ENCODE results near the gene ATXN7L2. TPM values are rescaled to one million over a fixed set of nuclear protein-coding genes. Genes with fewer than 3 reads are reported as not detected.

ATXN7L2 gene
- polyA plus RNA-seq, 1 donor from 2014 or later = 16.9 TPM

GRCh38 chr1:109478806-109479205 is 4.9 kb upstream of the ATXN7L2 start:
- Histone ChIP-seq H3K4me2 (ENCODE audit: low read length) (no peak overlapping the region), H3K36me3 (ENCODE audit: insufficient read depth, low read length) (no peaks in the 10 kb centered on the region), H3K27ac (ENCODE audit: low read length) (no peak overlapping the region), H3K9me2 (ENCODE audit: insufficient read depth, low read length) (no peaks in the 10 kb centered on the region), H4K20me1 (ENCODE audit: insufficient read depth) (no peaks in the 10 kb centered on the region), H3K27me3 (ENCODE audit: insufficient read depth, low read depth, low read length) (peaks cover 8% of the 10 kb centered on the region), H3K9ac (ENCODE audit: low read length) (no peak overlapping the region), H3F3A (ENCODE audit: insufficient read depth, low read length, poor library complexity, severe bottlenecking) (no peaks in the 10 kb centered on the region), H3K9me3 (ENCODE audit: low read length) (no peaks in the 10 kb centered on the region), H3K79me2 (replicated peaks; ENCODE audit: insufficient read depth, low read length) (no peaks in the 10 kb centered on the region), H2AFZ (ENCODE audit: low read depth, low read length) (no peak overlapping the region), H3K4me3 (ENCODE audit: low read length) (no peak overlapping the region)
- TF ChIP-seq EP300 (conservative IDR thresholded peaks at IDR 0.05; ENCODE audit: poor library complexity, severe bottlenecking) = no peak
- no peak for TF ChIP-seq MXI1 (conservative IDR thresholded peaks at IDR 0.05; ENCODE audit: poor library complexity, severe bottlenecking)
- no peak for TF ChIP-seq TAF1 (IDR thresholded peaks at IDR 0.05; ENCODE audit: low read depth)
- no peak for TF ChIP-seq CTCF (IDR thresholded peaks at IDR 0.05; ENCODE audit: poor library complexity, severe bottlenecking)
- TF ChIP-seq POLR2AphosphoS5 (IDR thresholded peaks at IDR 0.05) = no peak
- TF ChIP-seq EZH2 (IDR thresholded peaks at IDR 0.05; ENCODE audit: borderline replicate concordance, insufficient read depth, low read length, poor library complexity, severe bottlenecking) = no peak
- no peak for TF ChIP-seq RAD21 (conservative IDR thresholded peaks at IDR 0.05)
- no peak for TF ChIP-seq REST (IDR thresholded peaks at IDR 0.05; ENCODE audit: borderline replicate concordance)
- TF ChIP-seq SMC3 (conservative IDR thresholded peaks at IDR 0.05; ENCODE audit: poor library complexity) = no peak

DNA sequence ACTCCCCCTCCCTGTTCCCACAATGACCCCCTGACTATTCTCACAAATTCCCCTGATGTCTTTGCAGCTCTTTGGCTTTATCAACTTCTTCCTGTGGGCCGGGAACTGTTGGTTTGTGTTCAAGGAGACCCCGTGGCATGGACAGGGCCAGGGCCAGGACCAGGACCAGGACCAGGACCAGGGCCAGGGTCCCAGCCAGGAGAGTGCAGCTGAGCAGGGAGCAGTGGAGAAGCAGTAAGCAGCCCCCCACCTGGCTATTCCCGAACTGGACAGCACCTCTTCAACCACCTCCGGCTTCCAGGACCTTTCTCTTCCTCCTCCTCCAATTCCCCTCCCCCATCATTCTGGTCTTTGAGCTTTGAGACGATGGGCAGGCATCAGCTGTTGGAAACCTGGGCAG is 4.4 kb upstream of the ATXN7L2 start:
- no peak overlapping the region for H3K4me2 ChIP-seq (ENCODE audit: low read length)
- H3F3A ChIP-seq (ENCODE audit: insufficient read depth, low read length, poor library complexity, severe bottlenecking) = no peaks in the 10 kb centered on the region
- H3K27me3 ChIP-seq (ENCODE audit: insufficient read depth, low read depth, low read length) = peaks cover 5% of the 10 kb centered on the region
- no peaks in the 10 kb centered on the region for H3K9me3 ChIP-seq (ENCODE audit: low read length)
- no peak overlapping the region for H2AFZ ChIP-seq (ENCODE audit: low read depth, low read length)
- TF ChIP-seq MXI1 (conservative IDR thresholded peaks at IDR 0.05; ENCODE audit: poor library complexity, severe bottlenecking) (no peak), RAD21 (conservative IDR thresholded peaks at IDR 0.05) (no peak), TAF1 (IDR thresholded peaks at IDR 0.05; ENCODE audit: low read depth) (no peak), EZH2 (IDR thresholded peaks at IDR 0.05; ENCODE audit: borderline replicate concordance, insufficient read depth, low read length, poor library complexity, severe bottlenecking) (no peak), REST (IDR thresholded peaks at IDR 0.05; ENCODE audit: borderline replicate concordance) (no peak), POLR2AphosphoS5 (IDR thresholded peaks at IDR 0.05) (no peak), SMC3 (conservative IDR thresholded peaks at IDR 0.05; ENCODE audit: poor library complexity) (no peak), EP300 (conservative IDR thresholded peaks at IDR 0.05; ENCODE audit: poor library complexity, severe bottlenecking) (no peak), CTCF (IDR thresholded peaks at IDR 0.05; ENCODE audit: poor library complexity, severe bottlenecking) (no peak)
- H3K27ac ChIP-seq (ENCODE audit: low read length) = no peak overlapping the region
- peaks cover 2% of the 10 kb centered on the region for H3K79me2 ChIP-seq (replicated peaks; ENCODE audit: insufficient read depth, low read length)
- H4K20me1 ChIP-seq (ENCODE audit: insufficient read depth) = no peaks in the 10 kb centered on the region
- H3K9ac ChIP-seq (ENCODE audit: low read length) = no peak overlapping the region
- no peaks in the 10 kb centered on the region for H3K9me2 ChIP-seq (ENCODE audit: insufficient read depth, low read length)
- no peaks in the 10 kb centered on the region for H3K36me3 ChIP-seq (ENCODE audit: insufficient read depth, low read length)
- no peak overlapping the region for H3K4me3 ChIP-seq (ENCODE audit: low read length)
